ENCODE measurements around the gene PDXK.

The PDXK gene

DNA sequence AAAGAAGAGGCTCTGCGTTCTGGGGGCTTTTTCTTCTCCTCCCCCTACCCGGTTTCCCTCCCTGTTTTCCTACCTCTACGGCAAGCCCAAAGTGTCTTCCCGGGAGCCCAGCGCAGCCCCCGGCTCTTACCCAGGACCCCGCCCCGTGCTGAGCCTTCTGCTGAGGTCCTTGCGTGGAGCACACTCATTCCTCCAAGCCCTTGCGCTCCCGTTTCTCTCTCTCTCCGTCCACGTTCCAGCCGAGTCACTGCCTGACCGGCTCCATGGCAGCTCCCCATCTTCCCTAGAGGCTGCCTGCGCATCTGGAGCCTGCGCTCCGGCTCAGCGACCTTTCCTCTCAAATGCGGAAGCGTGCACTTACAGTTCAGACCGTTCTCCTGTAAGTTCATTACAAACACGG, 24.9 kb upstream of the PDXK start:
- TF ChIP-seq SIN3A (IDR thresholded peaks at IDR 0.05; ENCODE audit: borderline replicate concordance, insufficient read depth, low read length) (no peak), FOXP2 (optimal IDR thresholded peaks at IDR 0.05; ENCODE audit: borderline replicate concordance, extremely low read depth, extremely low read length, insufficient read depth) (no peak), TAF1 (IDR thresholded peaks at IDR 0.05; ENCODE audit: borderline replicate concordance, insufficient read depth, low read length) (no peak), POLR2AphosphoS5 (IDR thresholded peaks at IDR 0.05; ENCODE audit: low read depth, low read length) (no peak)
- TF ChIP-seq, protein P1, sequence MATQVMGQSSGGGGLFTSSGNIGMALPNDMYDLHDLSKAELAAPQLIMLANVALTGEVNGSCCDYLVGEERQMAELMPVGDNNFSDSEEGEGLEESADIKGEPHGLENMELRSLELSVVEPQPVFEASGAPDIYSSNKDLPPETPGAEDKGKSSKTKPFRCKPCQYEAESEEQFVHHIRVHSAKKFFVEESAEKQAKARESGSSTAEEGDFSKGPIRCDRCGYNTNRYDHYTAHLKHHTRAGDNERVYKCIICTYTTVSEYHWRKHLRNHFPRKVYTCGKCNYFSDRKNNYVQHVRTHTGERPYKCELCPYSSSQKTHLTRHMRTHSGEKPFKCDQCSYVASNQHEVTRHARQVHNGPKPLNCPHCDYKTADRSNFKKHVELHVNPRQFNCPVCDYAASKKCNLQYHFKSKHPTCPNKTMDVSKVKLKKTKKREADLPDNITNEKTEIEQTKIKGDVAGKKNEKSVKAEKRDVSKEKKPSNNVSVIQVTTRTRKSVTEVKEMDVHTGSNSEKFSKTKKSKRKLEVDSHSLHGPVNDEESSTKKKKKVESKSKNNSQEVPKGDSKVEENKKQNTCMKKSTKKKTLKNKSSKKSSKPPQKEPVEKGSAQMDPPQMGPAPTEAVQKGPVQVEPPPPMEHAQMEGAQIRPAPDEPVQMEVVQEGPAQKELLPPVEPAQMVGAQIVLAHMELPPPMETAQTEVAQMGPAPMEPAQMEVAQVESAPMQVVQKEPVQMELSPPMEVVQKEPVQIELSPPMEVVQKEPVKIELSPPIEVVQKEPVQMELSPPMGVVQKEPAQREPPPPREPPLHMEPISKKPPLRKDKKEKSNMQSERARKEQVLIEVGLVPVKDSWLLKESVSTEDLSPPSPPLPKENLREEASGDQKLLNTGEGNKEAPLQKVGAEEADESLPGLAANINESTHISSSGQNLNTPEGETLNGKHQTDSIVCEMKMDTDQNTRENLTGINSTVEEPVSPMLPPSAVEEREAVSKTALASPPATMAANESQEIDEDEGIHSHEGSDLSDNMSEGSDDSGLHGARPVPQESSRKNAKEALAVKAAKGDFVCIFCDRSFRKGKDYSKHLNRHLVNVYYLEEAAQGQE (IDR thresholded peaks at IDR 0.05; ENCODE audit: insufficient read depth in 1 of 2, low read depth in 2 of 2, low read length in 2 of 2): no peak

DNA sequence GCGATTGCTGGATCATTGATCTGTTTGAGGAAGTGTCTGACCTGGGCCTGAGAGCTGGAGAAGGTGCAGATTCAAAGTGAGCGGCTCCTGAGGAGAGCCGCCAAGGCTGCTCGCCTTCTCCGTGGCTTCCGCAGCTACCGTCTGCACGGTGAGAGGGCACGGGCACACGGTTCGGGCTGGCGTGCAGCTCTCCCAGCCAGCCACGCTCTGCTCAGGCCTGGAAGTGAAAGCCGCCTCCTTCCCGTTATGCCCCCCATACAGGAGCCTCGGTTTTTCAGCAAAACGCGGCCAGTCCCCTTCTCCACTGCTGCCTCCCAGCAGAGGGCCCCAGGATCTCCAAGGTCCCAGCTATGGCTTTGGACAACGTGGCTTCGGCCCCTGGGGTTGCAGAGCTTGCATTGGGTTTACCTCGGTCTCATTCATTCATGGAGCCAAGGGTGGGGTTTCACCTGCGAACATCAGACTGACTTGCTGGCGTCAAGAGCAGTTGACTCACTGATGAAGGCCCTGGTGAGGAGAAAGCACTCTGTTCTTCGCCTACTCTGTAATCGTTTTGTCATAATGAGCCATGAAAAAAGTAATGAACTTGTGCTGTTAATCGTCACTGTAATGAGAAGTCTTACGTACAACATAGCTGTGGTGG, 24.4 kb upstream of the PDXK start:
- TF ChIP-seq SIN3A (IDR thresholded peaks at IDR 0.05; ENCODE audit: borderline replicate concordance, insufficient read depth, low read length) (no peak), POLR2AphosphoS5 (IDR thresholded peaks at IDR 0.05; ENCODE audit: low read depth, low read length) (0 out of 2 replicates have a peak, but pooled peaks have one; percentile 28), FOXP2 (optimal IDR thresholded peaks at IDR 0.05; ENCODE audit: borderline replicate concordance, extremely low read depth, extremely low read length, insufficient read depth) (no peak)

DNA sequence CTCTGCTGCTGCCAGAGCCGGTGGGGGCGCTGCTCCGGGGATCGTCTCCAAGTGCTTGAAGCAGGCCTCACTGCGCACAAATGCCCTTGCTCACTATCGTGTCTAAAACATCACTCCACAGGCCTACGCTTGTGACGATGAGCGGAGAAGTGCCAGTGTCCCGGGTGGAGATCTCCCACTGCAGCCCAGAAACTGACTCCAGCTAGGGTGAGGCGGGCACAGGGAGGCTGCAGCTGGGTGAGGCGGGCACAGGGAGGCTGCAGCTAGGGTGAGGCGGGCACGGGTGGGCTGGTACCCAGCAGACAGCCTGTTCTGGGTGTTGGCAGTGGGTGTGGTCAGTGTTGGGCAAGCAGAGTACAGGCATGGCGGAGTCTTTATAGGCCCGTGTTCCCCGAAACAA, 22.7 kb upstream of the PDXK start:
- TF ChIP-seq, protein P1 (IDR thresholded peaks at IDR 0.05; ENCODE audit: insufficient read depth in 1 of 2, low read depth in 2 of 2, low read length in 2 of 2): no peak
- TF ChIP-seq FOXP2 (optimal IDR thresholded peaks at IDR 0.05; ENCODE audit: borderline replicate concordance, extremely low read depth, extremely low read length, insufficient read depth): no peak

DNA sequence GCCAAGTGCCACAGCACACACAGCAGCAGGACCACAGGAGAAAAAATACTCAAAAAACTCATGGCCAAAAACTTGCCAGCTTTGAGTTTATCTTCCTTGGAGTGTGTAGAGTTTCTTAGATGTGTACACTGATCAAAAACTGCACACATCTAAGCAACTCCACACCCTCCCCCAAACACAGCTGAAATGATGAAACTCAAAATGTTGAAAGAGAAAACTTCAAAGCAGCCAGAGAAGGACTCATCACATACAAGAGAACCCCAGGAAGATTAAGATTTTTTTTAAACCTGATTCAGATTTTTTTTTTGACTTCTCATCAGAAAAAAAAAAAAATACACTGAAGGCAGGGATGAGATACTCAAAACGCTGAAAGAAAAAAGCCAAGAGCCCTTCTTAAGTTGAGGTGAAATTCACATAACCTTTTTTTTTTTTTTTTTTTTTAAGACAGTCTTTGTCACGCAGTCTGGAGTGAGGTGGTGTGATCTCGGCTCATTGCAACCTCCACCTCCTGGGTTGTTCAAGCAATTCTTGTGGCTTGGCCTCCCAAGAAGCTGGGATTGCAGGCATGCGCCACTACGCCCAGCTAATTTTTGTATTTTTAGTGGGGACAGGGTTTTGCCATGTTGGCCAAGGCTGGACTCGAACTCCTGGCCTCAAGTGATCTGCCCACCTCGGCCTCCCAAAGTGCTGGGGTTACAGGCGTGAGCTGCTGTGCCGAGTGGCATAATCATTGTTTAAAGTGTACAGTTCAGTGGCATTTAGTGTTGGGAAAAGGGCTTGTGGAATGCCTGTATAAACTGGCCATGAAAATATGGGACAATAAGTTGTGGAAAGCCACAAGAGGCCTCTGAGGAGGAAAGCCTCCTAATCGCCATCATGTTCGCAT, 20.9 kb upstream of the PDXK start:
- TF ChIP-seq FOXP2 (optimal IDR thresholded peaks at IDR 0.05; ENCODE audit: borderline replicate concordance, extremely low read depth, extremely low read length, insufficient read depth): no peak
- no peak for TF ChIP-seq POLR2AphosphoS5 (IDR thresholded peaks at IDR 0.05; ENCODE audit: low read depth, low read length)
- no peak for TF ChIP-seq TAF1 (IDR thresholded peaks at IDR 0.05; ENCODE audit: borderline replicate concordance, insufficient read depth, low read length)
- TF ChIP-seq, protein P1 (IDR thresholded peaks at IDR 0.05; ENCODE audit: insufficient read depth in 1 of 2, low read depth in 2 of 2, low read length in 2 of 2): no peak
- TF ChIP-seq SIN3A (IDR thresholded peaks at IDR 0.05; ENCODE audit: borderline replicate concordance, insufficient read depth, low read length): no peak

DNA sequence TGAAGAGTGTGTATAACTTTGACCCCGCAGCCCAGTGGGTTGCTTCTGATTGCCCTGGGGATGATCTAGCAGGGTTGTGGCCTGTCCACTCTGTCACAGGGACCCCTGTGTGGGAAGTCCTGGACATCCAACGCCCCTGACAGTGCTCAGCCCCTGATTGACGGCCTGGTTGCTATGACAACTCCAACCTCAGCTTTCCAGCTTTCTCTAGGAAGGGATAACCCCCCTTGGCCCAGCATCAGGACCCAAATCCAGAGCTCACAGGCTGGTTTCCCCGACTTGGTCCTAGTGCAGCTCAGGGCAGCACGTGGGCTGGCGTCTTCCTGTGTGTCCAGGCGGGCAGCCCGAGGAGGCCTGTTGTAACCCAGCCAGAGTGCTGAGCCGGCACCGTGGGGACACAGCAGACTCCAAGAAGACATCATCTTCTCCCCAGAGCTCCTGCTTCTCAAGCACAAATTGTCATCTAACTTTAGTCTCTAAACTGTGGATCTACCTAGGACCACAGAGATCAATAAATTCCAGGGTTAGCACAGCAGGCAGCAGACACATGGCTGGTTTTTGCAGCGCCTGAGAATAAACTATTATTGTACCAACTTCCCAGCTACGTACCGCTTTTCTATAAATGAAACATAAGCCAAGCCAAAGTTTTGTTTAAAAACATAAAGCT, 18.9 kb upstream of the PDXK start:
- no peak for TF ChIP-seq TAF1 (IDR thresholded peaks at IDR 0.05; ENCODE audit: borderline replicate concordance, insufficient read depth, low read length)
- TF ChIP-seq POLR2AphosphoS5 (IDR thresholded peaks at IDR 0.05; ENCODE audit: low read depth, low read length): no peak
- no peak for TF ChIP-seq SIN3A (IDR thresholded peaks at IDR 0.05; ENCODE audit: borderline replicate concordance, insufficient read depth, low read length)
- no peak for TF ChIP-seq FOXP2 (optimal IDR thresholded peaks at IDR 0.05; ENCODE audit: borderline replicate concordance, extremely low read depth, extremely low read length, insufficient read depth)
- TF ChIP-seq, protein P1 (IDR thresholded peaks at IDR 0.05; ENCODE audit: insufficient read depth in 1 of 2, low read depth in 2 of 2, low read length in 2 of 2): no peak
